Measurements from ENCODE around the gene PRR12. TPM values are rescaled to one million over a fixed set of nuclear protein-coding genes. Genes with fewer than 3 reads are reported as not detected.

Gene PRR12
- polyA plus RNA-seq, 1 experiment, result 0.36 TPM

GRCh38 chr19:49637821-49638738, 47.1 kb downstream of the PRR12 start:
- peak overlapping the region; percentile 73 for H3K4me3 ChIP-seq (ENCODE audit: low read depth, low read length)
- H3K27ac ChIP-seq (ENCODE audit: low read depth, low read length), result peak overlapping the region; percentile 47
- TF ChIP-seq, protein P1, sequence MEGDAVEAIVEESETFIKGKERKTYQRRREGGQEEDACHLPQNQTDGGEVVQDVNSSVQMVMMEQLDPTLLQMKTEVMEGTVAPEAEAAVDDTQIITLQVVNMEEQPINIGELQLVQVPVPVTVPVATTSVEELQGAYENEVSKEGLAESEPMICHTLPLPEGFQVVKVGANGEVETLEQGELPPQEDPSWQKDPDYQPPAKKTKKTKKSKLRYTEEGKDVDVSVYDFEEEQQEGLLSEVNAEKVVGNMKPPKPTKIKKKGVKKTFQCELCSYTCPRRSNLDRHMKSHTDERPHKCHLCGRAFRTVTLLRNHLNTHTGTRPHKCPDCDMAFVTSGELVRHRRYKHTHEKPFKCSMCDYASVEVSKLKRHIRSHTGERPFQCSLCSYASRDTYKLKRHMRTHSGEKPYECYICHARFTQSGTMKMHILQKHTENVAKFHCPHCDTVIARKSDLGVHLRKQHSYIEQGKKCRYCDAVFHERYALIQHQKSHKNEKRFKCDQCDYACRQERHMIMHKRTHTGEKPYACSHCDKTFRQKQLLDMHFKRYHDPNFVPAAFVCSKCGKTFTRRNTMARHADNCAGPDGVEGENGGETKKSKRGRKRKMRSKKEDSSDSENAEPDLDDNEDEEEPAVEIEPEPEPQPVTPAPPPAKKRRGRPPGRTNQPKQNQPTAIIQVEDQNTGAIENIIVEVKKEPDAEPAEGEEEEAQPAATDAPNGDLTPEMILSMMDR (IDR thresholded peaks at IDR 0.05; ENCODE audit: low read depth, low read length), result no peak
- ChIA-PET POLR2A (interaction anchor here (0.7 kb wide), 1 partner anchor 27 kb away, joined by 3 read pairs; no protein-coding TSS in a partner anchor), CTCF (interaction anchor here (0.6 kb wide), 1 partner anchor 684 kb away, joined by 5 read pairs; the partner anchor contains the start of gene BAX)
- DNase-seq (ENCODE audit: low read depth, low spot score), result no peak
- no peaks in the 10 kb centered on the region for H3K27me3 ChIP-seq (ENCODE audit: control insufficient read depth, insufficient read depth, low read length)
- no peaks in the 10 kb centered on the region for H3K9me3 ChIP-seq (ENCODE audit: control insufficient read depth, insufficient read depth, low read length)

- ChIA-PET CTCF (interaction anchor here (0.7 to 1.7 kb wide), 6 partner anchors 33 to 166 kb away, joined by 3 to 10 read pairs (median 3); partner anchors contain the start of gene FLT3LG), POLR2A (interaction anchor here (0.9 to 3.8 kb wide), 9 partner anchors 9 to 144 kb away, joined by 3 to 22 read pairs (median 8); partner anchors contain the start of genes BCL2L12, IRF3, NOSIP and PRMT1)
- TF ChIP-seq, protein P1 (IDR thresholded peaks at IDR 0.05; ENCODE audit: low read depth, low read length), result no peak
- Histone ChIP-seq H3K9me3 (ENCODE audit: control insufficient read depth, insufficient read depth, low read length) (no peaks in the 10 kb centered on the region), H3K27me3 (ENCODE audit: control insufficient read depth, insufficient read depth, low read length) (no peaks in the 10 kb centered on the region), H3K4me3 (ENCODE audit: low read depth, low read length) (peak overlapping the region; percentile 73), H3K27ac (ENCODE audit: low read depth, low read length) (peak overlapping the region; percentile 65)
- DNase-seq (ENCODE audit: low read depth, low spot score), result no peak
Measured at GRCh38 chr19:49639401-49640112, 48.6 kb downstream of the PRR12 start.

- Histone ChIP-seq H3K9me3 (ENCODE audit: control insufficient read depth, insufficient read depth, low read length) (no peaks in the 10 kb centered on the region), H3K4me3 (ENCODE audit: low read depth, low read length) (peak within 1 kb of the TSS; percentile 73), H3K27me3 (ENCODE audit: control insufficient read depth, insufficient read depth, low read length) (no peaks in the 10 kb centered on the region), H3K27ac (ENCODE audit: low read depth, low read length) (peak within 1 kb of the TSS; percentile 100)
- POLR2A ChIA-PET, result interaction anchor here (0.6 to 3.8 kb wide), 16 partner anchors 8 to 234 kb away, joined by 3 to 22 read pairs (median 4); partner anchors contain the start of genes BCL2L12, IRF3, NOSIP and PRMT1
- TF ChIP-seq, protein P1 (IDR thresholded peaks at IDR 0.05; ENCODE audit: low read depth, low read length), result no peak
- CTCF ChIA-PET, result interaction anchor here (0.7 to 1.7 kb wide), 6 partner anchors 32 to 167 kb away, joined by 3 to 10 read pairs (median 3); partner anchors contain the start of gene FLT3LG
- DNase-seq (ENCODE audit: low read depth, low spot score), result peak; percentile 100
Measured at GRCh38 chr19:49640113-49640898, 49.3 kb downstream of the PRR12 start, which contains the start of gene RRAS. Gene RRAS (minus strand): TSS chr19:49640143. CDS start chr19:49640098, 45 bp downstream.

GRCh38 chr19:49641688-49642491, 50.9 kb downstream of the PRR12 start, which contains the start of gene SCAF1:
Gene SCAF1 (plus strand): TSS chr19:49642209. CDS start chr19:49645027, 2,818 bp downstream.
- ChIA-PET POLR2A (interaction anchor here (0.5 to 3.8 kb wide), 12 partner anchors 8 to 256 kb away, joined by 3 to 18 read pairs (median 5); partner anchors contain the start of genes NOSIP, PRMT1 and PRR12), CTCF (interaction anchor here (1.0 kb wide), 1 partner anchor 71 kb away, joined by 4 read pairs; no protein-coding TSS in a partner anchor)
- H3K27me3 ChIP-seq (ENCODE audit: control insufficient read depth, insufficient read depth, low read length), result no peaks in the 10 kb centered on the region
- no peaks in the 10 kb centered on the region for H3K9me3 ChIP-seq (ENCODE audit: control insufficient read depth, insufficient read depth, low read length)
- DNase-seq (ENCODE audit: low read depth, low spot score), result peak; percentile 99
- TF ChIP-seq, protein P1 (IDR thresholded peaks at IDR 0.05; ENCODE audit: low read depth, low read length), result no peak
- H3K4me3 ChIP-seq (ENCODE audit: low read depth, low read length), result peak within 1 kb of the TSS; percentile 99
- peak within 1 kb of the TSS; percentile 100 for H3K27ac ChIP-seq (ENCODE audit: low read depth, low read length)

All from AG04450 (cell line).